ENCODE measurements around the gene PLCL2. TPM values are rescaled to one million over a fixed set of nuclear protein-coding genes. Genes with fewer than 3 reads are reported as not detected.

Gene PLCL2
- total and polyA plus RNA-seq, 2 experiments from 2014 or later, result 1.6 to 9.7 TPM

- TF ChIP-seq ZNF462 (CRISPR knock-in tag; IDR thresholded peaks at IDR 0.05) (no peak), ZNF331 (CRISPR knock-in tag; IDR thresholded peaks at IDR 0.05; ENCODE audit: low read depth) (no peak)
Measured at GRCh38 chr3:17136136-17136721, 251.5 kb downstream of the PLCL2 start (continued).

- no peak overlapping the region for H2AFZ ChIP-seq
- Mint-ChIP-seq H3K36me3 (ENCODE audit: low read depth) (no peaks in the 10 kb centered on the region), H3K4me1 (peaks cover 6% of the 10 kb centered on the region), H3K27me3 (ENCODE audit: insufficient read depth, low read depth, poor library complexity) (peaks cover 5% of the 10 kb centered on the region), H3K4me3 (no peak overlapping the region), H3K9me3 (peaks cover 4% of the 10 kb centered on the region; the same call in 2 of the 3 replicates), H3K27ac (no peak overlapping the region)
- no peaks in the 10 kb centered on the region for H3K79me2 ChIP-seq (replicated peaks; ENCODE audit: insufficient read depth)
- no peak for ATAC-seq
- no peak overlapping the region for H3K27ac ChIP-seq (ENCODE audit: low read depth)
- peaks cover 11% of the 10 kb centered on the region for H3K9me2 ChIP-seq (ENCODE audit: insufficient read depth)
- H3K4me1 ChIP-seq (ENCODE audit: insufficient read depth), result no peaks in the 10 kb centered on the region
- no peak overlapping the region for H3K4me2 ChIP-seq
- DNase-seq (ENCODE audit: low spot score), result no peak
- no peaks in the 10 kb centered on the region for H3K27me3 ChIP-seq (ENCODE audit: insufficient read depth)
- no peaks in the 10 kb centered on the region for H3F3A ChIP-seq (replicated peaks; ENCODE audit: low read depth)
- H3K36me3 ChIP-seq (ENCODE audit: insufficient read depth), result no peaks in the 10 kb centered on the region
- no peak overlapping the region for H3K4me3 ChIP-seq
- no peak for TF ChIP-seq ZNF331 (CRISPR knock-in tag; IDR thresholded peaks at IDR 0.05; ENCODE audit: low read depth)
- no peak for TF ChIP-seq POLR2AphosphoS5 (IDR thresholded peaks at IDR 0.05; ENCODE audit: low read depth)
- TF ChIP-seq CTCF (conservative IDR thresholded peaks at IDR 0.05; ENCODE audit: low read depth in 2 of 2), result no peak
- TF ChIP-seq, protein P1, sequence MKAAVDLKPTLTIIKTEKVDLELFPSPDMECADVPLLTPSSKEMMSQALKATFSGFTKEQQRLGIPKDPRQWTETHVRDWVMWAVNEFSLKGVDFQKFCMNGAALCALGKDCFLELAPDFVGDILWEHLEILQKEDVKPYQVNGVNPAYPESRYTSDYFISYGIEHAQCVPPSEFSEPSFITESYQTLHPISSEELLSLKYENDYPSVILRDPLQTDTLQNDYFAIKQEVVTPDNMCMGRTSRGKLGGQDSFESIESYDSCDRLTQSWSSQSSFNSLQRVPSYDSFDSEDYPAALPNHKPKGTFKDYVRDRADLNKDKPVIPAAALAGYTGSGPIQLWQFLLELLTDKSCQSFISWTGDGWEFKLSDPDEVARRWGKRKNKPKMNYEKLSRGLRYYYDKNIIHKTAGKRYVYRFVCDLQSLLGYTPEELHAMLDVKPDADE (IDR thresholded peaks at IDR 0.05), result no peak
- TF ChIP-seq CREB1 (CRISPR knock-in tag; IDR thresholded peaks at IDR 0.05; ENCODE audit: low read depth), result no peak
- no peak for TF ChIP-seq EZH2 (IDR thresholded peaks at IDR 0.05; ENCODE audit: low read depth, unreplicated experiment)
- no peaks in the 10 kb centered on the region for H4K20me1 ChIP-seq (replicated peaks; ENCODE audit: insufficient read depth)
Measured at GRCh38 chr3:17137321-17137826, 252.6 kb downstream of the PLCL2 start.

Measured in GM23338 (cell line).